Mesenchymal stem cell (in vitro differentiated cells and primary cell): ENCODE measurements around the gene DENND1C.

Experiments used
- DNase-seq: peaks from one replicate; pipeline ENCODE4 v3.0.0-alpha.2; 2013
- H2AFZ ChIP-seq: one replicate; pipeline ENCODE4 v1.6.1; 2013; ENCODE audit warnings: low read depth, mild to moderate bottlenecking, control low read depth, inconsistent platforms, low read length, moderate library complexity
- H2AK5ac ChIP-seq: 2 replicates; pipeline ENCODE4 v1.6.1; 2013; ENCODE audit warnings: low read length, moderate library complexity, mild to moderate bottlenecking, inconsistent platforms; ENCODE audit not compliant: severe bottlenecking
- H2BK120ac ChIP-seq: one replicate; pipeline ENCODE4 v1.6.1; 2013; ENCODE audit warnings: low read depth, mild to moderate bottlenecking, inconsistent platforms, low read length, moderate library complexity
- H2BK12ac ChIP-seq, 2 experiments: one replicate each; pipeline ENCODE4 v1.6.1; 2013; ENCODE audit warnings: inconsistent platforms in 2 of 2, low read length in 2 of 2, mild to moderate bottlenecking in 2 of 2, moderate library complexity in 2 of 2, control low read depth in 1 of 2
- H2BK15ac ChIP-seq: one replicate; pipeline ENCODE4 v1.6.1; 2013; ENCODE audit warnings: mild to moderate bottlenecking, low read depth, inconsistent platforms; ENCODE audit not compliant: poor library complexity, severe bottlenecking
- H2BK5ac ChIP-seq: 2 replicates; pipeline ENCODE4 v1.6.1; 2013; ENCODE audit warnings: low read depth, mild to moderate bottlenecking, low read length, control low read depth, inconsistent platforms; ENCODE audit not compliant: poor library complexity, severe bottlenecking
- H3K14ac ChIP-seq, 2 experiments: one replicate each; pipeline ENCODE4 v1.6.1; 2013; ENCODE audit warnings: inconsistent platforms in 2 of 2, low read length in 2 of 2, control low read depth in 1 of 2, mild to moderate bottlenecking in 1 of 2, moderate library complexity in 1 of 2
- H3K18ac ChIP-seq, 2 experiments: one replicate each; pipeline ENCODE4 v1.6.1; 2013; ENCODE audit warnings: inconsistent platforms in 2 of 2, low read length in 2 of 2, control low read depth in 1 of 2, low read depth in 1 of 2, mild to moderate bottlenecking in 1 of 2
- H3K23ac ChIP-seq, 2 experiments: one replicate each; pipeline ENCODE4 v1.6.1; 2013; ENCODE audit warnings: inconsistent platforms in 2 of 2, low read length in 2 of 2, mild to moderate bottlenecking in 2 of 2, moderate library complexity in 2 of 2, control low read depth in 1 of 2
- H3K27ac ChIP-seq: 2 replicates; pipeline ENCODE4 v1.5.1; 2013; ENCODE audit warnings: mild to moderate bottlenecking, moderate library complexity, low read length, control low read depth, inconsistent platforms; ENCODE audit not compliant: poor library complexity, severe bottlenecking
- H3K27me3 ChIP-seq, 2 experiments: 2 replicates each; pipeline versions ENCODE4 v1.6.1 to v1.7.0; 2013; ENCODE audit warnings: low read length in 2 of 2, mild to moderate bottlenecking in 2 of 2, moderate library complexity in 2 of 2, control low read depth in 1 of 2, inconsistent platforms in 1 of 2; ENCODE audit not compliant: control insufficient read depth in 1 of 2, insufficient read depth in 1 of 2
- H3K36me3 ChIP-seq, 2 experiments: 2 replicates each; pipeline versions ENCODE4 v1.6.1 to v1.7.0; 2013; ENCODE audit warnings: low read length in 2 of 2, control low read depth in 1 of 2, inconsistent platforms in 1 of 2, low read depth in 1 of 2, mild to moderate bottlenecking in 1 of 2; ENCODE audit not compliant: insufficient read depth in 2 of 2, control insufficient read depth in 1 of 2
- H3K4ac ChIP-seq, 2 experiments: one replicate each; pipeline ENCODE4 v1.6.1; 2013; ENCODE audit warnings: inconsistent platforms in 2 of 2, low read length in 2 of 2, mild to moderate bottlenecking in 2 of 2, moderate library complexity in 2 of 2, control low read depth in 1 of 2, low read depth in 1 of 2
- H3K4me1 ChIP-seq: 2 replicates; pipeline ENCODE4 v1.6.1; 2013; ENCODE audit warnings: low read depth, low read length, control low read depth; ENCODE audit not compliant: control insufficient read depth, insufficient read depth
- H3K4me2 ChIP-seq: 2 replicates; pipeline ENCODE4 v1.6.1; 2013; ENCODE audit warnings: low read length, mild to moderate bottlenecking, inconsistent platforms; ENCODE audit not compliant: poor library complexity, severe bottlenecking
- H3K4me3 ChIP-seq, 2 experiments: 2 replicates each; pipeline versions ENCODE4 v1.5.1 to v1.7.0; 2013; ENCODE audit warnings: low read length in 2 of 2, mild to moderate bottlenecking in 2 of 2, control low read depth in 1 of 2, low read depth in 1 of 2; ENCODE audit not compliant: insufficient read depth in 1 of 2
- H3K79me1 ChIP-seq: replicated peaks from 2 replicates; pipeline ENCODE4 v1.6.1; 2013; ENCODE audit warnings: mild to moderate bottlenecking, control low read depth, low read length, inconsistent platforms; ENCODE audit not compliant: poor library complexity, severe bottlenecking
- H3K9ac ChIP-seq: 2 replicates; pipeline ENCODE4 v1.7.0; 2013; ENCODE audit warnings: mild to moderate bottlenecking, low read length, moderate library complexity
- H3K9me3 ChIP-seq: 2 replicates; pipeline ENCODE4 v1.7.0; 2013; ENCODE audit warnings: mild to moderate bottlenecking, low read length; ENCODE audit not compliant: control insufficient read depth
- H4K8ac ChIP-seq: one replicate; pipeline ENCODE4 v1.6.1; 2013; ENCODE audit warnings: inconsistent platforms, mild to moderate bottlenecking, low read length, moderate library complexity
- H4K91ac ChIP-seq: one replicate; pipeline ENCODE4 v1.6.1; 2013; ENCODE audit warnings: mild to moderate bottlenecking, low read length, inconsistent platforms
- WGBS: methylation state at CpG from one replicate; pipeline ENCODE4 v1.1.7; 2013; ENCODE audit warnings: mixed read lengths; 5-methylcytosine and 5-hydroxymethylcytosine counted together

Gene DENND1C

GRCh38 chr19:6452899-6453298 lies 28.7 kb downstream of the DENND1C start:
- peaks cover 8% of the 10 kb centered on the region for H3K79me1 ChIP-seq
- no peak overlapping the region for H3K14ac ChIP-seq
- no peak overlapping the region for H4K8ac ChIP-seq
- no peak overlapping the region for H2AK5ac ChIP-seq
- H2BK120ac ChIP-seq = no peak overlapping the region
- H3K27ac ChIP-seq = no peak overlapping the region
- no peak overlapping the region for H3K23ac ChIP-seq
- peaks cover 28 to 60% of the 10 kb centered on the region in 2 experiments for H3K36me3 ChIP-seq
- H4K91ac ChIP-seq = no peak overlapping the region
- DNase-seq = no peak
- no peak overlapping the region for H2AFZ ChIP-seq
- no peak overlapping the region for H2BK12ac ChIP-seq
- H3K18ac ChIP-seq = no peak overlapping the region
- no peak overlapping the region for H3K4me3 ChIP-seq
- peaks cover 28% of the 10 kb centered on the region for H3K9me3 ChIP-seq
- no peak overlapping the region for H2BK15ac ChIP-seq
- H3K4me1 ChIP-seq = peaks cover 3% of the 10 kb centered on the region
- no peak overlapping the region for H3K4me2 ChIP-seq
- H2BK5ac ChIP-seq = no peak overlapping the region
- H3K4ac ChIP-seq = no peak overlapping the region
- H3K27me3 ChIP-seq = no peaks in the 10 kb centered on the region
- H3K9ac ChIP-seq = no peak overlapping the region
- 100% methylated on average over 1 of the region's 2 CpGs for WGBS

DNA sequence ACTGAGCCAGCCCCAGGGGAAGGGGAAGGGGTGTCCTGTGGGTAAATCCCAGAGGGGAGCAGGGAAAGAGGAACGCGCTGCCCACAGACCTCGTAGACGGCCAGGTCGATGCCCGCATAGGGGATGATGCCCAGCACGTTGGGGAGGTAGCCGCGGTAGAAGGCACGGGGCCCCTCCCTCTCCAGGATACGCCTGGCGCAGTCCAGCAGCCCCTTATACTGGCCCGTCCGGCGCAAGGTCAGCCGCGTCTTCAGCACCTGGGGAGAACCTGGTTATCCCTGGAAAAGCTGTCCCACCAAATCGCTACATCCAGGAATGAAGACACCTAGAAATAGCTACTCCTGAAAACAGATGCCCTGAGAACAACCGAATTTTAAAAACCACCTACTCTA lies 29.4 kb downstream of the DENND1C start:
- no peak overlapping the region for H2AFZ ChIP-seq
- H2BK15ac ChIP-seq = no peak overlapping the region
- H2BK120ac ChIP-seq = no peak overlapping the region
- H4K8ac ChIP-seq = no peak overlapping the region
- H3K23ac ChIP-seq = no peak overlapping the region
- H3K9me3 ChIP-seq = peaks cover 28% of the 10 kb centered on the region
- no peak overlapping the region for H4K91ac ChIP-seq
- H3K4ac ChIP-seq = no peak overlapping the region
- H3K14ac ChIP-seq = no peak overlapping the region
- H3K4me3 ChIP-seq = no peak overlapping the region
- H3K27ac ChIP-seq = no peak overlapping the region
- H3K4me1 ChIP-seq = no peaks in the 10 kb centered on the region
- no peak overlapping the region for H2AK5ac ChIP-seq
- WGBS = 98% methylated on average over 19 of the region's 19 CpGs
- H3K9ac ChIP-seq = no peak overlapping the region
- no peak overlapping the region for H2BK12ac ChIP-seq
- peaks cover 28 to 56% of the 10 kb centered on the region in 2 experiments for H3K36me3 ChIP-seq
- H3K4me2 ChIP-seq = no peak overlapping the region
- H2BK5ac ChIP-seq = no peak overlapping the region
- H3K27me3 ChIP-seq = no peaks in the 10 kb centered on the region
- DNase-seq = no peak
- H3K18ac ChIP-seq = no peak overlapping the region
- H3K79me1 ChIP-seq = peaks cover 1% of the 10 kb centered on the region

DNA sequence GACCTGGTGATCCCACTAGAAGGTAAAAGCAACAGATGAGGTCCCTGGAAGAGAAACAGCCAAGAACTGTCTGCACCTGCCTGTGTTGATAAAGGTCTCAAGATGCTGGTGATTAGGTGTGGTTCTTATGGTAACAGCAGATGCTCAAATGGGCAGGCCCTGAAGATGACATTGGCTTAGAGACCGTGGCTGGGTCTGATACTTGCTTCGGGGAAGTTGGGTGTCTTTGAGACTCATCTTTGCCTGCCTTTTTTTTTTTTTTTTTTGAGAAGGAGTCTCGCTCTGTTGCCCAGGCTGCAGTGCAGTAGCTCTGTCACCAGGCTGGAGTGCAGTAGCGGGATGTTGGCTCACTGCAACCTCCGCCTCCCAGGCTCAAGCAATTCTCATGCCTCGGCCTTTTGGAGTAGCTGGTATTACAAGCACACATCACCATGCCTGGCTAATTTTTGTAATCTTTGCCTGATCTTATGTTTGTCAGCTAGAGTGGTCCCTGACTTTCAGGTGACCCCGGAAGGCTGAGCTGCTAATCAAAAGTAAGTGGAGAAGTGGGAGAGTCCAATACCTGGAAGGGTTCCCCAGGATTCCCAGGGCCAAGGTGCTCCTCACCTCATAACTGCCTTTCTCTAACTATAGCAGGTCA lies 29.9 kb downstream of the DENND1C start:
- Histone ChIP-seq H4K91ac (no peak overlapping the region), H2BK12ac (no peak overlapping the region), H2AFZ (no peak overlapping the region), H4K8ac (no peak overlapping the region), H2BK5ac (no peak overlapping the region), H2AK5ac (no peak overlapping the region), H3K27me3 (no peaks in the 10 kb centered on the region), H3K4me1 (no peaks in the 10 kb centered on the region), H3K23ac (no peak overlapping the region), H2BK120ac (no peak overlapping the region), H3K9ac (no peak overlapping the region), H3K27ac (no peak overlapping the region), H3K14ac (no peak overlapping the region), H3K4me2 (no peak overlapping the region), H3K79me1 (peaks cover 1% of the 10 kb centered on the region), H3K4me3 (no peak overlapping the region), H3K36me3 (peaks cover 28 to 54% of the 10 kb centered on the region in 2 experiments), H3K9me3 (peaks cover 30% of the 10 kb centered on the region), H2BK15ac (no peak overlapping the region), H3K4ac (no peak overlapping the region), H3K18ac (no peak overlapping the region)
- no peak for DNase-seq
- 96% methylated on average over 6 of the region's 7 CpGs for WGBS

- H2AK5ac ChIP-seq = no peak overlapping the region
- no peak overlapping the region for H2BK120ac ChIP-seq
- no peak overlapping the region for H3K4me2 ChIP-seq
- WGBS = 99% methylated on average over 5 of the region's 5 CpGs
- DNase-seq = no peak
- H3K23ac ChIP-seq = no peak overlapping the region
- H3K4me3 ChIP-seq = no peak overlapping the region
- no peak overlapping the region for H3K14ac ChIP-seq
- no peak overlapping the region for H3K9ac ChIP-seq
- H2AFZ ChIP-seq = no peak overlapping the region
- H2BK15ac ChIP-seq = no peak overlapping the region
- peaks cover 34% of the 10 kb centered on the region for H3K9me3 ChIP-seq
- H3K4me1 ChIP-seq = no peaks in the 10 kb centered on the region
- H3K27me3 ChIP-seq = no peaks in the 10 kb centered on the region
- H3K36me3 ChIP-seq = peaks cover 23 to 53% of the 10 kb centered on the region in 2 experiments
- H3K4ac ChIP-seq = no peak overlapping the region
- H4K91ac ChIP-seq = no peak overlapping the region
- H3K27ac ChIP-seq = no peak overlapping the region
- H4K8ac ChIP-seq = no peak overlapping the region
- no peaks in the 10 kb centered on the region for H3K79me1 ChIP-seq
- no peak overlapping the region for H3K18ac ChIP-seq
- no peak overlapping the region for H2BK5ac ChIP-seq
- no peak overlapping the region for H2BK12ac ChIP-seq
Measured at GRCh38 chr19:6450166-6450565, 31.4 kb downstream of the DENND1C start.
